IPS-15b (cell line): ENCODE results near the gene CDK6.

ENCODE experiments used
- H3K27me3 ChIP-seq: one replicate; pipeline ENCODE4 v1.6.1; 2013; ENCODE audit warnings: low read length; ENCODE audit not compliant: control insufficient read depth, insufficient read depth
- H3K36me3 ChIP-seq: one replicate; pipeline ENCODE4 v1.6.1; 2013; ENCODE audit warnings: low read length; ENCODE audit not compliant: control insufficient read depth, insufficient read depth
- H3K4me1 ChIP-seq: one replicate; pipeline ENCODE4 v1.6.1; 2013; ENCODE audit warnings: mild to moderate bottlenecking, low read length; ENCODE audit not compliant: control insufficient read depth, insufficient read depth
- H3K4me3 ChIP-seq: one replicate; pipeline ENCODE4 v1.5.1; 2013; ENCODE audit warnings: low read depth, low read length
- H3K9ac ChIP-seq: one replicate; pipeline ENCODE4 v1.6.1; 2013; ENCODE audit warnings: low read depth, mild to moderate bottlenecking, low read length
- H3K9me3 ChIP-seq: one replicate; pipeline ENCODE4 v1.6.1; 2013; ENCODE audit warnings: mild to moderate bottlenecking, low read length; ENCODE audit not compliant: control insufficient read depth, insufficient read depth

Gene CDK6

DNA sequence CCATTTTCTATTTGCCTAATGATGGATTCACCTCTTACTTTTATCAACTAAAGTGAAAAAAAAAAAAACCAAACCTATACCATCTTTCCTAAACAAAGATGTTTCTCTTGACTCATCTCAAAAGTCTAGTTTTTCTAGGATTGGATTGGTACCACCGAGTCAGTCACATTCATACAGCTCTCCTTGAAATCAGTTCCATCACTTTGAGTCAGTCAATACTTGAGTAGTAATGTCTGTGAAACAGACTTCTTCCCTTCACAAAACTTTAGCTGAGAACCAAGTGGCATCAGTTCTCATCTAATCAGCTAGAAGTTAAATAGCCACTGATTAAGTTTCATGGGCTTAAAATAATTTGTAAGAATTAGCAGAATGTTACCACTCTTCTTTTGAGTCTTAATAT is 13.3 kb downstream of the CDK6 start:
- Histone ChIP-seq H3K4me3 (no peak overlapping the region), H3K4me1 (peaks cover 13% of the 10 kb centered on the region), H3K9me3 (no peaks in the 10 kb centered on the region), H3K27me3 (no peaks in the 10 kb centered on the region), H3K9ac (no peak overlapping the region), H3K36me3 (no peaks in the 10 kb centered on the region)

DNA sequence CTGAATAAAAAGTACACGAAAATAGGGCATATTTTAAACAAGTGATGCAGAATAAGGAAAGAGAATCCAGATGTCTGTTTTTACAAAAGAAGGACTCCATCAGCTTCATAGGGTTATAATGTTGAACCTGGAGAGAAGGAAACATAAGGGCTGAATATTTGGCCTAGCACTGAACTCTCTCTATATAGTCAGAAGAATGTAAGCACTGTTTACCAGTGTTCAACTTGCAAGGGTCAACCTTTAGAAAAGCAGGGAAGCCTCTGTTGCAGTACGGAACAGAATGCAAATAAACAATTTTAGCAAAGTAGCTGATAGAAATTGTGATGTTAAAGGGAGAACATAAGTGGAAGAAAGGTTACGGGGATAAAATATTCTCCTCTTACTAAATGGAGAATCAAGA is 16.2 kb downstream of the CDK6 start:
- no peaks in the 10 kb centered on the region for H3K36me3 ChIP-seq
- peaks cover 12% of the 10 kb centered on the region for H3K4me1 ChIP-seq
- no peaks in the 10 kb centered on the region for H3K9me3 ChIP-seq

DNA sequence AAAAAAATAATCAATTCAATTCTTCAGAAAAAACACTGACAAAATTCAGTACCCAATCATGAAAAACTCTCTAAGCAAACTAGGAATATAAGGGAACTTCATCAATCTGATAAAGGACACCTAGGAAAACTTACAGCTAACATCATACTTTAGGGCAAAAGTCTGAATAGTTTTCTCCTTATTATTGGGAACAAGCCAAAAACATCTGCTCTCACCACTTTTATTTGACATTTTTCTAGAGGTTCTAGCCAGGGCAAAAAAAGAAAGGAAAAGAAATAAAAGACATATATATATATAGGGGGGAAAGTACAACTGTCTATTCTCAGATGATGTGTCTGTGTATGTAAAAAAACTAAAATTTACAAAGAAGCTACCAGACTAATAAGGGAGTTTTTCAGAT is 19.0 kb downstream of the CDK6 start:
- H3K4me1 ChIP-seq: peaks cover 10% of the 10 kb centered on the region
- H3K9ac ChIP-seq: no peak overlapping the region
- no peak overlapping the region for H3K4me3 ChIP-seq
- H3K9me3 ChIP-seq: no peaks in the 10 kb centered on the region
- H3K36me3 ChIP-seq: no peaks in the 10 kb centered on the region
- H3K27me3 ChIP-seq: no peaks in the 10 kb centered on the region

More for the DNA sequence above, 16.2 kb downstream of the CDK6 start:
- Histone ChIP-seq H3K27me3 (no peaks in the 10 kb centered on the region), H3K9ac (no peak overlapping the region), H3K4me3 (no peak overlapping the region)

DNA sequence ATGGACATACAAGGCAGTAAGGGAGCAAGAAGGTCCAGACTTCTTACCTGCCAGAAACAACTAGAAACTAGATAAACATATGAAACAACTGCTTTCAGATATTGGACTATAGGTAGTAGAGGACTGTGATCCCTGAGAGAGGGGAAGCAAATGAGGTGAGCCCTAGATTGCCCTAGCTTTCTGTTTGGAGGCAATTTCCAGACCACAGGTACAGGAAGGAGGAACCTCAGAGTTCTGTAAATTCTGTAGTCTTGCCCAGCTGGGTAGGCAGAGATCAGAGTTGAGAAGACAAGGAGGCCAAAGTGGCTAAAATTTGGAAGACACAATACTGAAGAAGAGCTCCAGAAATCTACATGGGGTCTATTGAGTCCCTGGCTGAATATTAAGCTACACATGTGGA is 21.0 kb downstream of the CDK6 start:
- no peak overlapping the region for H3K4me3 ChIP-seq
- no peaks in the 10 kb centered on the region for H3K9me3 ChIP-seq
- no peak overlapping the region for H3K9ac ChIP-seq
- no peaks in the 10 kb centered on the region for H3K36me3 ChIP-seq
- H3K27me3 ChIP-seq: no peaks in the 10 kb centered on the region
- peaks cover 8% of the 10 kb centered on the region for H3K4me1 ChIP-seq

DNA sequence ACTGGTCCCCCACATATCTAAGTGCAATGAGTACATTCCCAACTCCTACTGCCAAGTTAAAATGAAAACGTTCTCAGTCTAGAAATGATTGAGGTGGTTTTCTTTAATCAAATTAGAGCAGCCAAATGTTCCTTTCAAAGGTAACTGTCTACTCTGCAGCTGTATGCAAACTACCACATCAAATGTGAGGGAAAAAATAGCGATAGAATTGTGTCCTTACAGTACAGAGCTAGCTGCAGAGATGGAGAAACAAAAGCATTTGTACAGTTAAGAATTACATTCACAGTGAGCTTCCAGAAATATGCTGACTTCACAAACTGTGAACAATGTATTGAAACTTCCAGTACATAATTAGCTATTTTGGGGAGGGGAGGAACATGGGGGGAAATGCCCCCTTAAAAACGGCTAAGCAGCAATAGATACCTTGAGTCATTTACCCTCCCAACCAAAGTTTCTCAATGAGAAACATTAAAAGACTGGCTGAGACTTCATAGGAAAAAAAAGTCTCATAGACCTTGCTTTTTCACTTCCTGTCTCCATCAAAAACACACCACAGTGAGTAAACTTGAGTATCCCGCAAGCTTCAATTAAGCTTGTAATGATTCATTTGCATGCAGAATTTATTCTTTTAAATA is 22.9 kb downstream of the CDK6 start:
- H3K36me3 ChIP-seq: no peaks in the 10 kb centered on the region
- no peaks in the 10 kb centered on the region for H3K27me3 ChIP-seq
- no peak overlapping the region for H3K9ac ChIP-seq
- H3K4me3 ChIP-seq: no peak overlapping the region
- H3K9me3 ChIP-seq: no peaks in the 10 kb centered on the region
- H3K4me1 ChIP-seq: peaks cover 24% of the 10 kb centered on the region

DNA sequence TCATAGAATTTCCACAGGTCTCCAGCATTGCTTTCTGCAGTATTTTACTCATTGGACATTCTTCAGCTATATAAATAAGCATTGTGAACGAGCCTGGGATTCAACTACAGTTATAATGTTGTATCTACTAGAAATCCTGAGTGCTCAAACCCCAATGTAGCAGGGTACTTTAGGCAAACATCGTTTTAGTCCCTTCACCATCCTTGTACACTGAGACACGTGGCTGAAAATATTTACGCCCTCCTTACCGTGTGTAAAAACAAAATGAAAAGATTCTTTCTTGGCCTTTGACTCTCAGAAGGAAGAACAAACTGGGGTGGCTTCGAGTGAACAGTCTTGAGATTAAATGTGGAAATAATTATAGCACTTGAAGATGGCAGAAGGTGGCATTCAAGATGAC is 25.2 kb downstream of the CDK6 start:
- Histone ChIP-seq H3K36me3 (no peaks in the 10 kb centered on the region), H3K9ac (no peak overlapping the region), H3K27me3 (no peaks in the 10 kb centered on the region), H3K9me3 (no peaks in the 10 kb centered on the region), H3K4me1 (peaks cover 29% of the 10 kb centered on the region), H3K4me3 (no peak overlapping the region)

GRCh38 chr7:92809760-92810573 is 26.4 kb downstream of the CDK6 start:
- H3K4me1 ChIP-seq: peaks cover 29% of the 10 kb centered on the region
- H3K27me3 ChIP-seq: no peaks in the 10 kb centered on the region
- no peak overlapping the region for H3K4me3 ChIP-seq
- H3K36me3 ChIP-seq: no peaks in the 10 kb centered on the region
- H3K9ac ChIP-seq: no peak overlapping the region
- H3K9me3 ChIP-seq: no peaks in the 10 kb centered on the region

- peaks cover 29% of the 10 kb centered on the region for H3K4me1 ChIP-seq
- H3K9ac ChIP-seq: no peak overlapping the region
- no peaks in the 10 kb centered on the region for H3K9me3 ChIP-seq
- H3K4me3 ChIP-seq: no peak overlapping the region
- no peaks in the 10 kb centered on the region for H3K27me3 ChIP-seq
- no peaks in the 10 kb centered on the region for H3K36me3 ChIP-seq
These were observed 27.0 kb downstream of the CDK6 start for GRCh38 chr7:92809397-92809759.

- no peak overlapping the region for H3K9ac ChIP-seq
These were observed 27.7 kb downstream of the CDK6 start for GRCh38 chr7:92808635-92809034.

DNA sequence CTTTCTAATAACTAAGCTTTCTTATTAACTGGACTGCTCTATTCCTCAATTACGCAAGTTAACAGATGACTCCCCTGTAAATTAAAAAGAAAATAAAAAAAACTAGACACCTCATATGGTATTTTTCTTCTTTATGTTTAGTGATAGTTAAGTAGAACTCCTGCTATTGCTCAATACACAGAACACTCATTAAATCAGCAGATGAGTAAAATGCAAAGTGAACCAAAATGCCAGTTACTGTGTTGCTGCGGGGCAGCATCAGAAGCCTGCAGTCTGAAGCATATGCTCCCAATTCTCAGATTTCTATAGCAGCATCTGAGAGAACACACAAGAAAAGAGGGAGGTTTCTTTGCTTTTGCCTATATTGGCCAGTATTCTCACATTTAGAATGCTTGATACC is 28.4 kb downstream of the CDK6 start:
- Histone ChIP-seq H3K9ac (no peak overlapping the region), H3K36me3 (no peaks in the 10 kb centered on the region), H3K9me3 (no peaks in the 10 kb centered on the region), H3K4me3 (no peak overlapping the region), H3K4me1 (peaks cover 24% of the 10 kb centered on the region), H3K27me3 (no peaks in the 10 kb centered on the region)

More at GRCh38 chr7:92808635-92809034, 27.7 kb downstream of the CDK6 start:
- peaks cover 29% of the 10 kb centered on the region for H3K4me1 ChIP-seq
- H3K9me3 ChIP-seq: no peaks in the 10 kb centered on the region
- no peak overlapping the region for H3K4me3 ChIP-seq
- no peaks in the 10 kb centered on the region for H3K36me3 ChIP-seq
- H3K27me3 ChIP-seq: no peaks in the 10 kb centered on the region

DNA sequence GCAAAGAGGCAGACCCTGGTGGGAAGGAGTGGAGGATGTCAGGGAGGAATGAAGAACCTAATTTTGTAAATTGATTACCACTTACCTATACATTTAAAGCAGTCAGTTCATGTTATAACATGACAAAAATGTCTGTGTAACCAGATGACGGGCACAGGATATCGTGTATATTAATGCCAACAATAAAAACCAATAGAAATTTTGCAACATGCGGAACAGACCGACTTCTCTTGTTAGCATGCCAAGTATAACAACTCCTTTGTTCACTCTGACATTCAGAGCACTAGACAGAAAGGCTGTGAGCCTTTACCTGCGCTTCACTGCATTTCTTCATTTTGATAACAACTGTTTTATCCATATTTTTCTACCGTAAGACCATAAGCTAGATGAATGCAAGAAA is 29.9 kb downstream of the CDK6 start:
- H3K27me3 ChIP-seq: no peaks in the 10 kb centered on the region
- peaks cover 22% of the 10 kb centered on the region for H3K4me1 ChIP-seq
- H3K9me3 ChIP-seq: no peaks in the 10 kb centered on the region
- H3K9ac ChIP-seq: no peak overlapping the region
- no peak overlapping the region for H3K4me3 ChIP-seq
- H3K36me3 ChIP-seq: no peaks in the 10 kb centered on the region

GRCh38 chr7:92802406-92802805 is 34.0 kb downstream of the CDK6 start:
- Histone ChIP-seq H3K4me3 (no peak overlapping the region), H3K27me3 (no peaks in the 10 kb centered on the region), H3K36me3 (no peaks in the 10 kb centered on the region), H3K9me3 (no peaks in the 10 kb centered on the region), H3K4me1 (peaks cover 3% of the 10 kb centered on the region), H3K9ac (no peak overlapping the region)
